ENCODE data around the gene MBP. TPM values are rescaled to one million over a fixed set of nuclear protein-coding genes. Genes with fewer than 3 reads are reported as not detected.

Gene MBP
- total RNA-seq, 2 donors from 2014 or later, result 52.2 to 60.0 TPM

GRCh38 chr18:77088963-77089722 is 43.4 kb downstream of the MBP start:
- DNase-seq (ENCODE audit: low spot score in 2 of 2) (no peak), ATAC-seq (no peak)
- Mint-ChIP-seq H3K9me3 (peaks cover 0 to 4% of the 10 kb centered on the region in 2 donors), H3K27ac (peak overlapping the region; percentile 0 to 91), H3K36me3 (peaks cover 0 to 29% of the 10 kb centered on the region in 2 donors)

GRCh38 chr18:77087393-77088141 is 45.0 kb downstream of the MBP start:
- Mint-ChIP-seq H3K36me3 (peaks cover 0 to 37% of the 10 kb centered on the region in 2 donors), H3K27ac (no peak overlapping the region), H3K9me3 (peaks cover 0 to 4% of the 10 kb centered on the region in 2 donors)
- DNase-seq (ENCODE audit: low spot score in 2 of 2), result no peak
- no peak for ATAC-seq

- ATAC-seq (no peak), DNase-seq (ENCODE audit: low spot score in 2 of 2) (no peak)
- no peak overlapping the region for H3K27ac Mint-ChIP-seq
- H3K9me3 Mint-ChIP-seq, result peaks cover 0 to 4% of the 10 kb centered on the region in 2 donors
- peaks cover 0 to 32% of the 10 kb centered on the region in 2 donors for H3K36me3 Mint-ChIP-seq
These were observed 45.8 kb downstream of the MBP start for GRCh38 chr18:77086656-77087392.

GRCh38 chr18:77086034-77086433 is 46.5 kb downstream of the MBP start:
- Mint-ChIP-seq H3K27ac (no peak overlapping the region), H3K36me3 (peaks cover 0 to 34% of the 10 kb centered on the region in 2 donors), H3K9me3 (peaks cover 0 to 4% of the 10 kb centered on the region in 2 donors)
- peak; percentile 58 to 59 for ATAC-seq
- no peak for DNase-seq (ENCODE audit: low spot score in 2 of 2)

GRCh38 chr18:77084688-77085035 is 47.9 kb downstream of the MBP start:
- peaks cover 0 to 4% of the 10 kb centered on the region in 2 donors for H3K9me3 Mint-ChIP-seq
- peak overlapping the region in 1 of 2 donors; percentile 4 for H3K27ac Mint-ChIP-seq
- ATAC-seq (no peak), DNase-seq (ENCODE audit: low spot score in 2 of 2) (no peak)
- H3K36me3 Mint-ChIP-seq, result peaks cover 0 to 37% of the 10 kb centered on the region in 2 donors

DNA sequence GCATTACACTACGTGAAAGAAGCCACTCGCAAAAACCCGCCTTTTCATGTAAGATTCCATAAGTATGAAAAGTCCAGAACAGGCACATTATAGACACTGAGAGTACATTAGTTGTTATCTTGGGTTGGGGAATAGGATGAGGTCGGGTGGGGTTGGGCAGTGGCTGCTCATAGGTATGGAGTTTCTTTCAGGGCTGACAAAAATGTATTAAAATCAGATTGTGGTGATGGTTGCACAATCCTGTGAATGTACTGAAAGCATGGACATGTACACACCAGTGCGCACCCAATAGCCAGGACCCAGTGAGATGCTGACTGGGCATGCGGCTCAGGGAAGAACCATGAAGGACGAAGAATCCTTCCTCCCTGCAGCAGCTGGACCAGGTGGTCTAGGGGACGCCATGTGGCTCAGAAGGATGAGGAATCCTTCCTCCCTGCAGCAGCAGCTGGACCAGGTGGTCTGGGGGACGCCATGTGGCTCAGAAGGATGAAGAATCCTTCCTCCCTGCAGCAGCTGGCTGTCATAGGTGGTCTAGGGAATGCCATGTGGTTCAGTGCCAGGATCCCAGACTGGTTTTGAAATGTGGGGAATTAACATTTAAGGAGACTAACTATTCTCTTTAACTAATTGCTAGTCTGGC is 50.1 kb downstream of the MBP start:
- no peak for ATAC-seq
- H3K9me3 Mint-ChIP-seq, result peaks cover 0 to 4% of the 10 kb centered on the region in 2 donors

GRCh38 chr18:77081390-77081778 is 51.2 kb downstream of the MBP start:
- DNase-seq (ENCODE audit: low spot score in 2 of 2) (no peak), ATAC-seq (no peak)
- H3K9me3 Mint-ChIP-seq, result peaks cover 0 to 4% of the 10 kb centered on the region in 2 donors
- H3K36me3 Mint-ChIP-seq, result peaks cover 0 to 43% of the 10 kb centered on the region in 2 donors
- H3K27ac Mint-ChIP-seq, result peak overlapping the region in 1 of 2 donors; percentile 57

More for the DNA sequence above, 50.1 kb downstream of the MBP start:
- DNase-seq (ENCODE audit: low spot score in 2 of 2), result no peak
- no peak overlapping the region for H3K27ac Mint-ChIP-seq
- peaks cover 0 to 40% of the 10 kb centered on the region in 2 donors for H3K36me3 Mint-ChIP-seq

DNA sequence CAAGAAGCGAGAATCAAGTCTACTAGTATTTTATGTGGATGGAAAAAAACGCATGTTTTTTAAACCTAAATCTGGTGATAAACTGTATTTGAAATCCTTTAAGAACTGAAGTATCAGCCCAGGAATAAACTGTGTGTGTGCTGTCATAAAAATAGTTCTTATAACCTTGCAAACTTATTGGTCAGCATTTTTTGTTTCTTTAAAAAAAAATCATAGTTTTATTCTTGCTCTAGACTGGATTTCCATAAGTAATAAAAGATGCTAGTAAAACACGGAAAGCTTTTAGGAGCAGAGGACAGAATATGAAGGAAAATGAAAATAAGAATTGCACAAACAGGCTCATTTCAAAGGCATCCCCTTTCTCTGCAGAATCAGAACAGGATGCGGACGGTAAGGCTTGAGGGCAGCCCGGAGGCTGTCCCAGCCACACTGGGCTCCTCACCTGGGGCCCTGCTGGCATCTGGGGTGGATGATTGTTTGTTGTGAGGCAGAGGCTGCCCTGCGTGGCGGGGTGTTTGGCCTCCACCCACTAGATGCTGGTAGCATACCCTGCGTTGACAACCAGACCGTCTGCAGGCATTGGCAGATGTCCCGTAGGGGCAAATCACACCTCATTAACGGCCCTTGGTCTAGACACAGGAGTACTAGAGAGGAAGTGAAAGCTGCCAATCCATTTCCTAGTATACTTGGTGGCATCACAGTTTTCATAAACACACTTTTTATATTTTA is 52.5 kb downstream of the MBP start:
- peaks cover 0 to 44% of the 10 kb centered on the region in 2 donors for H3K36me3 Mint-ChIP-seq
- no peak overlapping the region for H3K27ac Mint-ChIP-seq

GRCh38 chr18:77079088-77079487 is 53.5 kb downstream of the MBP start:
- Mint-ChIP-seq H3K36me3 (peaks cover 0 to 43% of the 10 kb centered on the region in 2 donors), H3K27ac (peak overlapping the region in 1 of 2 donors; percentile 14), H3K9me3 (no peaks in the 10 kb centered on the region)
- ATAC-seq (no peak), DNase-seq (ENCODE audit: low spot score in 2 of 2) (no peak)

More for the DNA sequence above, 52.5 kb downstream of the MBP start:
- H3K9me3 Mint-ChIP-seq, result peaks cover 0 to 4% of the 10 kb centered on the region in 2 donors
- ATAC-seq (peak; percentile 25 to 46), DNase-seq (ENCODE audit: low spot score in 2 of 2) (no peak)

GRCh38 chr18:77078690-77079070 is 53.9 kb downstream of the MBP start:
- Mint-ChIP-seq H3K27ac (peak overlapping the region; percentile 46 to 82), H3K9me3 (no peaks in the 10 kb centered on the region), H3K36me3 (peaks cover 0 to 42% of the 10 kb centered on the region in 2 donors)

DNA sequence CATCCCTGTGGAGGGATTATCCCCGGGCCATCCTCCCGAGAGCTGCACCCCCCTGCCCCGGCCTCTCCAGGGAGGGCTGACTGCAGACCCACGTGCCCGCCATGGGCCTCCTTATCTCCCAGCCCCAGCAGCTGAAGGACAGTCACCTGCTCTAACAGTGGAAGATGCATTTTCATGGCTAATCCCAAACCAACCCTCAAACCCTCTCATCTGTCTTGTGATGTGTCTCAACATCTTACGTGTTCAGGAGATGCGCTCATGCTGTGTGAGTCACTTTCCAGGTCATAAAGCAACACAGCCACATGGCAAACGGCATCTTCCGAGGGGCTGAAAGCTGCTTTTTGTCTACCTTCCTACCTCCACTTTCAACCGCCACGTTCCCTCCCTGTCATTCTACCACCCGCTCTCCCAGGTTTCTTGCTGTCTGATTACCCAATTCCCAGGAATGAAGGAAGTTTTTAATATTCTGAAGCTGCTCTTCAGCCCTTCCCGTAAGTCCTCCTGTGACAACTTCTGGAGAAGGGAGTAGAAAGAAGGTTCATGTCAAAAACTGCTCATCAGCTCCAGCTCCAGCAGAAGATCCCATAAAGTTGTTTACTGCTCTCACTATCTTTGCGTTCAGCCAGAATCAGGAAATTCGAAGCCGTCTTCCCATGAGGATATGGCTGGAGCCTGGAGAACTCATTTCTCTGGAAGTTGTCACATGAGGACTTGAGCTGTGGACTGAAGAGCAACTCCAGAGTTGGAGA is 54.5 kb downstream of the MBP start:
- Mint-ChIP-seq H3K27ac (peak overlapping the region; percentile 46 to 82), H3K36me3 (peaks cover 0 to 38% of the 10 kb centered on the region in 2 donors), H3K9me3 (no peaks in the 10 kb centered on the region)
- DNase-seq (ENCODE audit: low spot score in 2 of 2) (no peak), ATAC-seq (peak; percentile 41 to 64)

More at GRCh38 chr18:77078690-77079070, 53.9 kb downstream of the MBP start:
- no peak for DNase-seq (ENCODE audit: low spot score in 2 of 2)
- no peak for ATAC-seq

DNA sequence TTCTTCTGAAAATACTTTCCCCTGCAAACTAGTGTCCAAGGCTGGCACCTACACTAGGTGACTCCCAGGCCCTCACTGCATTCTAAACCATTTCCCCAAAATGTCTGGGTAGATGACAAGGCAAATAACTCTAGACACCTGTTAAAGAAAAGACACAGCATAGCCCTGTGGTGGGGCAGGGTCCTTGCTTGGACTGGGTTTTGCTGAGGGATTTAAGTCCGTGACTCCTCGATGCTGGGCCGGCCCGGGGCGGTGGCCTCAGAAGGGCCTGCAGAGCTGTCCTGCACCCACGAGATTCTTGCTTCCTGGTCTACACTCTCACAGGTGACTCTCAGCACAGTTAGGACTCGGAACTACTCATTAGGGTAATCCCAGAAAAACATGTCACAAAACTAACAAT is 55.2 kb downstream of the MBP start:
- no peak for DNase-seq (ENCODE audit: low spot score in 2 of 2)
- Mint-ChIP-seq H3K36me3 (peaks cover 0 to 36% of the 10 kb centered on the region in 2 donors), H3K9me3 (no peaks in the 10 kb centered on the region)

DNA sequence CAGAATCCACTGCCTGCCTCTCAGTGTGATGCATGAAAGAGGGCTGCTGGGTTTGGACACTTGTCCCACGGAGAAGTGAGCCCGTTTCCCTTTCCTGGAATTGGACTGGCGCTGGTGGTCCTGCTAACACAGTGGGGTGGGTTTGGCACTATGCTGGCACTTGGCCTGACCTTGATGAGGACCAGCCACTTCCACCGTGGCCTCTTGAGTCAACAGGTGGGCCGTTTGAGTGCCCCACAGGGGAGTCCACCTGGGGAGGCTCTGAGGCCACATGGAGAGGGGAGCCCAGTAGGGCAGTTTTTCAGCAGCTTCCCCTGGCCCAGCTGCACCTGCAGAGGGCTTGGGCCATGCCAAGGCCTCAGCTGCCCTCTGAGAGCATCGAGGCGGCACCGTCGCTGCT is 56.5 kb downstream of the MBP start:
- Mint-ChIP-seq H3K27ac (no peak overlapping the region), H3K9me3 (no peaks in the 10 kb centered on the region), H3K36me3 (peaks cover 0 to 40% of the 10 kb centered on the region in 2 donors)
- ATAC-seq, result no peak
- no peak for DNase-seq (ENCODE audit: low spot score in 2 of 2)

More for the DNA sequence above, 55.2 kb downstream of the MBP start:
- ATAC-seq, result no peak
- H3K27ac Mint-ChIP-seq, result no peak overlapping the region

DNA sequence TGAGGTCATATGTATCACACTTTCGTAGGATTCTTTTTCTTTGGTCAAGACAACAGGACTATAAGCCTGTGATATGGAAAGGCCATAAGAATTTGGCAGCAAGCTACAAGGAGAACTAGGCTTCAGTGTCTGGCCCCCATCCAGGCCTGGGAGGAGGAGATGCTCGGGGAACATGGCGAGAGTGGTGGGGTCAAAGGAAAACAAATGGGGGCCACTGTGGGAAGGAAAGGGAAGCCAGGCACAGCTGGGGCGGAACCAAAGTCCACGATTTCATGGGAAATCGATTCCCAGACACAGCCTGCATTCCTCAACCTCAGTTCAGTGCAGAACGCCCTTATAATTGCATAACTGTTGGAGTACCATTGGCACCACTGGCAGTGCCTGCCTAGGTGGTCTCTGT is 58.2 kb downstream of the MBP start:
- Mint-ChIP-seq H3K27ac (peak overlapping the region; percentile 64 to 94), H3K9me3 (no peaks in the 10 kb centered on the region), H3K36me3 (peaks cover 0 to 47% of the 10 kb centered on the region in 2 donors)
- ATAC-seq (no peak), DNase-seq (ENCODE audit: low spot score in 2 of 2) (no peak)

Measured in activated naive CD4-positive, alpha-beta T cell treated with anti-CD3 and anti-CD28 coated beads, Interleukin-2, amount 50 U/mL, for 72 hours (primary cell).